Karpas-422 (cell line): ENCODE measurements around the gene RNF4. TPM values are rescaled to one million over a fixed set of nuclear protein-coding genes. Genes with fewer than 3 reads are reported as not detected.

Experiments used
- DNase-seq: peaks from one replicate; pipeline ENCODE4 v3.0.0-alpha.2; 2015
- H2AFZ ChIP-seq: fragments of 200-600 bp; sonication (generic); 2 replicates; pipeline ENCODE4 v1.6.1; 2014; ENCODE audit warnings: antibody characterized with exemption, low read length, mixed read lengths
- H3K27ac ChIP-seq: fragments of 200-600 bp; sonication (generic); 2 replicates; pipeline ENCODE4 v1.5.1; 2014; ENCODE audit warnings: mild to moderate bottlenecking, low read length, moderate library complexity
- H3K27me3 ChIP-seq: fragments of 200-600 bp; sonication (generic); 2 replicates; pipeline ENCODE4 v1.6.1; 2014; ENCODE audit warnings: low read length, mixed read lengths
- H3K36me3 ChIP-seq: fragments of 200-600 bp; sonication (generic); 2 replicates; pipeline ENCODE4 v1.6.1; 2014; ENCODE audit warnings: low read length, mixed read lengths; ENCODE audit not compliant: insufficient read depth
- H3K4me1 ChIP-seq: fragments of 200-600 bp; sonication (generic); 2 replicates; pipeline ENCODE4 v1.6.1; 2014; ENCODE audit warnings: mild to moderate bottlenecking, low read length, mixed read lengths
- H3K4me2 ChIP-seq: fragments of 200-600 bp; sonication (generic); 2 replicates; pipeline ENCODE4 v1.6.1; 2014; ENCODE audit warnings: low read length, low read depth, mild to moderate bottlenecking; ENCODE audit not compliant: poor library complexity, severe bottlenecking
- H3K4me3 ChIP-seq: fragments of 200-600 bp; sonication (generic); 2 replicates; pipeline ENCODE4 v1.5.1; 2014; ENCODE audit warnings: mild to moderate bottlenecking, antibody characterized with exemption, low read length, mixed read lengths
- H3K79me2 ChIP-seq: fragments of 200-600 bp; sonication (generic); 2 replicates; pipeline ENCODE4 v1.6.1; 2014; ENCODE audit warnings: mild to moderate bottlenecking, low read length, mixed read lengths
- H3K9ac ChIP-seq: fragments of 200-600 bp; sonication (generic); 2 replicates; pipeline ENCODE4 v1.6.0; 2014; ENCODE audit warnings: low read length
- H3K9me2 ChIP-seq: fragments of 200-600 bp; sonication (generic), shearing (Covaris generic); replicated peaks from 2 replicates; pipeline ENCODE4 v1.6.0; 2014; ENCODE audit warnings: mild to moderate bottlenecking, low read length, moderate library complexity; ENCODE audit not compliant: insufficient read depth
- H3K9me3 ChIP-seq: fragments of 300-700, 200-600 bp; sonication (generic); 2 replicates; pipeline ENCODE4 v1.6.1; 2014; ENCODE audit warnings: low read length, mixed read lengths
- H4K20me1 ChIP-seq: fragments of 200-600 bp; sonication (generic); 2 replicates; pipeline ENCODE4 v1.6.1; 2014; ENCODE audit warnings: mild to moderate bottlenecking, antibody characterized with exemption, low read length, low read depth; ENCODE audit not compliant: insufficient read depth
- total RNA-seq: library from RNA; depleted of rRNA; stranded (reverse); fragments of >200 nt; shearing (Covaris generic); gene quantifications from 2 replicates; pipeline ENCODE4 v1.2.3, GENCODE V29; 2014; ENCODE audit warnings: low replicate concordance; rRNA removed

Gene RNF4
- 67.6 and 84.8 TPM in 2 replicates for total RNA-seq

GRCh38 chr4:2468456-2469191 is at the start of gene RNF4:
Gene RNF4, plus strand, starts transcription at chr4:2469106. Its CDS starts 21,388 bp downstream, at chr4:2490494.
- peak; percentile 99 for DNase-seq
- Histone ChIP-seq H3K36me3 (peaks cover 32% of the 10 kb centered on the region), H4K20me1 (peaks cover 34% of the 10 kb centered on the region), H2AFZ (peak within 1 kb of the TSS; percentile 91), H3K79me2 (peaks cover 59% of the 10 kb centered on the region), H3K9ac (peak within 1 kb of the TSS; percentile 99), H3K27me3 (no peaks in the 10 kb centered on the region), H3K9me2 (no peaks in the 10 kb centered on the region), H3K4me3 (peak within 1 kb of the TSS; percentile 88), H3K4me1 (peaks cover 17% of the 10 kb centered on the region), H3K27ac (peak within 1 kb of the TSS; percentile 80), H3K9me3 (no peaks in the 10 kb centered on the region), H3K4me2 (peak within 1 kb of the TSS; percentile 86)

DNA sequence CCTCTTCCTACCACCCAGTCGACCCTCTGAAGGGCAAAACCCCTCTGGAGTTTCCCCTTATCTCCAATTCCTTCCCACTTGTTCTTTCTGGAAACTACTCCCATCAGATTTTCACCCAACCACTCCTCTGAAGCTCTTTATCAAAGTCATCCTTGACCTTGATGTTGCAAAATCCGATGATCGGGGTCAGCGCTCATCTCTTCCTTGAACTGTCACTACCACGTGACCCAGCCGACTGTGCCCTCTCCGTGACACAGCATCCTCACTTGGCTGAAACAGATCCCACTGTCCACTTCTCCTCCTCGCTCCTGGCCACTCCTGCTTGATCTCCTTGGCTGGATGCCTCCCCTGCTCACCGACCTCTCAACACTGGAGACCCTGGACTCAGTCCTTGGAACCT is 49.1 kb upstream of the RNF4 start:
- Histone ChIP-seq H3K4me2 (no peak overlapping the region), H4K20me1 (no peaks in the 10 kb centered on the region; the same call in 1 of the 2 replicates)

GRCh38 chr4:2421928-2422327 is 47.0 kb upstream of the RNF4 start:
- no peak overlapping the region for H3K4me3 ChIP-seq
- no peak overlapping the region for H3K27ac ChIP-seq
- H3K9me3 ChIP-seq: no peaks in the 10 kb centered on the region
- H2AFZ ChIP-seq: no peak overlapping the region
- H3K4me1 ChIP-seq: peaks cover 15% of the 10 kb centered on the region
- no peaks in the 10 kb centered on the region for H3K36me3 ChIP-seq
- no peaks in the 10 kb centered on the region; the same call in 1 of the 2 replicates for H4K20me1 ChIP-seq
- no peaks in the 10 kb centered on the region for H3K79me2 ChIP-seq
- no peaks in the 10 kb centered on the region for H3K27me3 ChIP-seq
- no peak overlapping the region for H3K4me2 ChIP-seq
- H3K9ac ChIP-seq: no peak overlapping the region
- DNase-seq: no peak
- no peaks in the 10 kb centered on the region for H3K9me2 ChIP-seq

More for the DNA sequence above, 49.1 kb upstream of the RNF4 start:
- H3K36me3 ChIP-seq: no peaks in the 10 kb centered on the region
- no peak overlapping the region for H3K9ac ChIP-seq
- H3K9me3 ChIP-seq: no peaks in the 10 kb centered on the region
- no peaks in the 10 kb centered on the region for H3K27me3 ChIP-seq
- H3K79me2 ChIP-seq: no peaks in the 10 kb centered on the region
- peaks cover 15% of the 10 kb centered on the region for H3K4me1 ChIP-seq
- H3K9me2 ChIP-seq: no peaks in the 10 kb centered on the region
- H2AFZ ChIP-seq: no peak overlapping the region
- DNase-seq: no peak
- H3K27ac ChIP-seq: no peak overlapping the region
- no peak overlapping the region for H3K4me3 ChIP-seq

GRCh38 chr4:2423066-2423465 is 45.8 kb upstream of the RNF4 start:
- no peaks in the 10 kb centered on the region for H3K9me3 ChIP-seq
- H3K9me2 ChIP-seq: no peaks in the 10 kb centered on the region
- DNase-seq: no peak
- H3K4me2 ChIP-seq: no peak overlapping the region
- no peaks in the 10 kb centered on the region; the same call in 1 of the 2 replicates for H4K20me1 ChIP-seq
- H3K9ac ChIP-seq: no peak overlapping the region
- no peaks in the 10 kb centered on the region for H3K27me3 ChIP-seq
- peaks cover 15% of the 10 kb centered on the region for H3K4me1 ChIP-seq
- no peaks in the 10 kb centered on the region for H3K79me2 ChIP-seq
- H2AFZ ChIP-seq: no peak overlapping the region
- H3K27ac ChIP-seq: no peak overlapping the region
- H3K4me3 ChIP-seq: no peak overlapping the region
- H3K36me3 ChIP-seq: no peaks in the 10 kb centered on the region

DNA sequence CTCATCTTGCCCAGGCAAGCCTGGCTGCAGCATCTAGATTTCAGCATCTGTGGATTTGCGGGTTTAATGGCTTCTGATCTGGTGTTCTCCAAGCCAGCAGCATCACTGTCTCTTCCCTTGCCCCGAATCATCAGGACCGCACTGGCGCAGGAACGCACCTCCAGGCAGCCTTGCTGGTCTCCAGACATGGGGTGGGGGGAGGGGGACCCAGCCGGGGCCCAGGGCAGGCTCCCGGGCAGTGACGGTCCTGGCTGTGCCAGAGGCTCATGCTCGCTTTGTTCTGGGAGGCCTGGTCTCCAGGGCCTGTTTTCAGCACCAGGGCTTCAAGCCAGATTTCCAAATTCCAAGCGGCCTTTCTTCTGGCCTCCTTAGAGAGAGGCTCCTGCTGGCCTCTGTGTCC is 45.2 kb upstream of the RNF4 start:
- no peak overlapping the region for H2AFZ ChIP-seq
- no peaks in the 10 kb centered on the region for H3K79me2 ChIP-seq
- DNase-seq: no peak
- H3K27me3 ChIP-seq: no peaks in the 10 kb centered on the region
- H3K4me1 ChIP-seq: peaks cover 15% of the 10 kb centered on the region
- no peak overlapping the region for H3K4me3 ChIP-seq
- no peak overlapping the region for H3K4me2 ChIP-seq
- H3K36me3 ChIP-seq: no peaks in the 10 kb centered on the region
- no peaks in the 10 kb centered on the region; the same call in 1 of the 2 replicates for H4K20me1 ChIP-seq
- no peak overlapping the region for H3K9ac ChIP-seq
- no peak overlapping the region for H3K27ac ChIP-seq
- H3K9me2 ChIP-seq: no peaks in the 10 kb centered on the region
- no peaks in the 10 kb centered on the region for H3K9me3 ChIP-seq

DNA sequence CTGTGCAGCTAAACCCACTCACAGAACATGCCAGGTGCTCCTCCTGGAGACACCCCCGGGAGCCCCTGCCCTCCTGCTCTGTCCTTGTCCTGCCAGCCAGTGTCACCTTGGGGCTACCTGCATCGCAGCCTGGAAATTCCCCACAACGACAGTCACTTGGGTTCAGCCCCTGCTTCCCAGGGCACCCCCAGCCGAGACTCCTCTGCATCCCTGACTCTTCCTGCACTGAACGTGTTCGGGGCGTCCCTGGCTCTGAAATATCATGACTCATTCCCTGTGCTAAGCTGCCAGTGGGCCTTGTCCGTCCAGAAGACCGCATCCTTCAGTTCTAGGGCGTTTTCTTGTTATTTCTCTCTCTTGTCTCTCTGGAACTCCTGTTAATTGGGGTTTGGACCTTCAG is 44.3 kb upstream of the RNF4 start:
- H3K27me3 ChIP-seq: no peaks in the 10 kb centered on the region
- DNase-seq: no peak
- H3K79me2 ChIP-seq: no peaks in the 10 kb centered on the region
- no peaks in the 10 kb centered on the region for H3K9me2 ChIP-seq
- no peak overlapping the region for H3K9ac ChIP-seq
- H2AFZ ChIP-seq: no peak overlapping the region
- no peaks in the 10 kb centered on the region for H3K9me3 ChIP-seq
- H3K36me3 ChIP-seq: no peaks in the 10 kb centered on the region
- no peaks in the 10 kb centered on the region; the same call in 1 of the 2 replicates for H4K20me1 ChIP-seq
- H3K4me2 ChIP-seq: no peak overlapping the region
- peaks cover 6% of the 10 kb centered on the region for H3K4me1 ChIP-seq
- no peak overlapping the region for H3K27ac ChIP-seq
- no peak overlapping the region for H3K4me3 ChIP-seq

GRCh38 chr4:2425386-2426068 is 43.4 kb upstream of the RNF4 start:
- no peak overlapping the region for H3K4me2 ChIP-seq
- no peaks in the 10 kb centered on the region for H3K79me2 ChIP-seq
- no peaks in the 10 kb centered on the region for H3K9me2 ChIP-seq
- no peaks in the 10 kb centered on the region for H3K27me3 ChIP-seq
- no peak for DNase-seq
- H3K9me3 ChIP-seq: no peaks in the 10 kb centered on the region
- H3K36me3 ChIP-seq: no peaks in the 10 kb centered on the region
- no peak overlapping the region for H3K9ac ChIP-seq
- H3K4me1 ChIP-seq: peaks cover 6% of the 10 kb centered on the region
- no peak overlapping the region for H3K4me3 ChIP-seq
- no peak overlapping the region for H3K27ac ChIP-seq
- H4K20me1 ChIP-seq: no peaks in the 10 kb centered on the region; the same call in 1 of the 2 replicates
- no peak overlapping the region for H2AFZ ChIP-seq

GRCh38 chr4:2426069-2426397 is 42.9 kb upstream of the RNF4 start:
- H3K27ac ChIP-seq: no peak overlapping the region
- no peaks in the 10 kb centered on the region for H3K36me3 ChIP-seq
- H3K4me2 ChIP-seq: no peak overlapping the region
- no peaks in the 10 kb centered on the region; the same call in 1 of the 2 replicates for H4K20me1 ChIP-seq
- no peaks in the 10 kb centered on the region for H3K9me2 ChIP-seq
- H3K27me3 ChIP-seq: no peaks in the 10 kb centered on the region
- H3K9me3 ChIP-seq: no peaks in the 10 kb centered on the region
- no peaks in the 10 kb centered on the region for H3K79me2 ChIP-seq
- H3K9ac ChIP-seq: no peak overlapping the region
- DNase-seq: no peak
- no peak overlapping the region for H3K4me3 ChIP-seq
- H3K4me1 ChIP-seq: peaks cover 6% of the 10 kb centered on the region
- no peak overlapping the region for H2AFZ ChIP-seq
